Measurements from ENCODE around the gene PLEKHG2. TPM values are rescaled to one million over a fixed set of nuclear protein-coding genes. Genes with fewer than 3 reads are reported as not detected.

Gene PLEKHG2
- polyA plus RNA-seq, 2 of the 4 experiments (the other 2 are of a cell fraction): 21.6 to 41.7 TPM

DNA sequence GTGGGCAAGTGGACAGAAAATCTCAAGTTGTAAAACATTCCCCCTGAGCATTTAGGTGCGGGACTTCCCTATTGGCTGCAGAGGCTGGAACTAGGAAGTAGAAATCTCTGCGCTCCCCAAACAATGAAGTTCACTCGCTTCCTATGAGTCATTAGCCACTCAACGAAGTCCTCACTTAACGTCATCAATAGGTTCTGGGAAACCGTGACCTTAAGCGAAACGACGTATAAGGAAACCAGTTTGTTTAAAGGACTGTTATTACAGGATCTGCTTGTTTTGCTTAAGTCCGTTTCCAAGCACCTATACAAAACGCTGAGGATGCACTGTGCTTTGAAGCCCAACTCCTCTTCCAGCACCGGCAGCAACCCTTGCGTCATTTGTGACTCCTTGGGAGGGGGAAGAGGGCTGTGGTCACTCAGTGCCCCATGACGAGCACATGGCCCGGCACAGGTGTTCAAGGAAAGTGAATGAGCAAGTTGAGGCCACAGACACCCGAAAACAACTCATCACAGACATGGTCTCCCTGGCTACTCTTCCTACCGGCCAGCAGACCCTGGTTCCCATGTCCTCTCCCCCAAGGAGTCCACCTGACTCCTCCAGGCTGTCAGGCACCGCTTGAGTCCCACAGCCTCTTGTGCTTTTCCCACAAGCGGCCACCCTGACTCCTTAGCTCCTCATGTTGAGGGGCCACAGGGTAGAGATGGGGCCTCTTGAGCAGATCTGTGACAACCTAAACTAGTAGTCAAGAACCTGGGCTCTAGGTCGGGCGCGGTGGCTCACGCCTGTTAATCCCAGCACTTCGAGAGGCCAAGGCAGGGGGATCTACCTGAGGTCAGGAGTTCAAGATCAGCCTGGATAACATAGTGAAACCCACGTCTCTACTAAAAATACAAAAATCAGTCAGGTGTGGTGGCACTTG, 18.5 kb downstream of the PLEKHG2 start:
- CTCF ChIA-PET: interaction anchor here (0.9 to 23.5 kb wide), 8 partner anchors 8 to 32 kb away, joined by 3 to 457 read pairs (median 31); partner anchors contain the start of genes MED29, PAF1, PLEKHG2 and ZFP36
- TF ChIP-seq PHF8 (IDR thresholded peaks at IDR 0.05; ENCODE audit: borderline replicate concordance, low read depth): no peak
- TF ChIP-seq SREBF2 (IDR thresholded peaks at IDR 0.05): no peak
- TF ChIP-seq EHF (CRISPR knock-in tag; IDR thresholded peaks at IDR 0.05): peak; percentile 99
- no peak for TF ChIP-seq ZFP36 (IDR thresholded peaks at IDR 0.05; ENCODE audit: borderline replicate concordance, partially characterized antibody)
- TF ChIP-seq NR3C1 (IDR thresholded peaks at IDR 0.05): no peak
- TF ChIP-seq EHMT2 (IDR thresholded peaks at IDR 0.05; ENCODE audit: low read depth): no peak
- peak; percentile 97 for TF ChIP-seq HEYL (CRISPR knock-in tag; IDR thresholded peaks at IDR 0.05)
- TF ChIP-seq CBX8 (IDR thresholded peaks at IDR 0.05): no peak
- TF ChIP-seq, protein P1, sequence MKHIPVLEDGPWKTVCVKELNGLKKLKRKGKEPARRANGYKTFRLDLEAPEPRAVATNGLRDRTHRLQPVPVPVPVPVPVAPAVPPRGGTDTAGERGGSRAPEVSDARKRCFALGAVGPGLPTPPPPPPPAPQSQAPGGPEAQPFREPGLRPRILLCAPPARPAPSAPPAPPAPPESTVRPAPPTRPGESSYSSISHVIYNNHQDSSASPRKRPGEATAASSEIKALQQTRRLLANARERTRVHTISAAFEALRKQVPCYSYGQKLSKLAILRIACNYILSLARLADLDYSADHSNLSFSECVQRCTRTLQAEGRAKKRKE (CRISPR knock-in tag; IDR thresholded peaks at IDR 0.05; ENCODE audit: low read depth): peak; percentile 99
- no peak for TF ChIP-seq RCOR1 (IDR thresholded peaks at IDR 0.05; ENCODE audit: low read depth, low read length)
- TF ChIP-seq MAFK (IDR thresholded peaks at IDR 0.05; ENCODE audit: partially characterized antibody): peak; percentile 100
- TF ChIP-seq RNF2 (IDR thresholded peaks at IDR 0.05; ENCODE audit: borderline replicate concordance, low read depth): no peak
- TF ChIP-seq, protein P2, sequence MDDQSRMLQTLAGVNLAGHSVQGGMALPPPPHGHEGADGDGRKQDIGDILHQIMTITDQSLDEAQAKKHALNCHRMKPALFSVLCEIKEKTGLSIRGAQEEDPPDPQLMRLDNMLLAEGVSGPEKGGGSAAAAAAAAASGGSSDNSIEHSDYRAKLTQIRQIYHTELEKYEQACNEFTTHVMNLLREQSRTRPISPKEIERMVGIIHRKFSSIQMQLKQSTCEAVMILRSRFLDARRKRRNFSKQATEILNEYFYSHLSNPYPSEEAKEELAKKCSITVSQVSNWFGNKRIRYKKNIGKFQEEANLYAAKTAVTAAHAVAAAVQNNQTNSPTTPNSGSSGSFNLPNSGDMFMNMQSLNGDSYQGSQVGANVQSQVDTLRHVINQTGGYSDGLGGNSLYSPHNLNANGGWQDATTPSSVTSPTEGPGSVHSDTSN (IDR thresholded peaks at IDR 0.05): peak; percentile 75; the same call in 1 of the 2 replicates
- TF ChIP-seq, protein P3, sequence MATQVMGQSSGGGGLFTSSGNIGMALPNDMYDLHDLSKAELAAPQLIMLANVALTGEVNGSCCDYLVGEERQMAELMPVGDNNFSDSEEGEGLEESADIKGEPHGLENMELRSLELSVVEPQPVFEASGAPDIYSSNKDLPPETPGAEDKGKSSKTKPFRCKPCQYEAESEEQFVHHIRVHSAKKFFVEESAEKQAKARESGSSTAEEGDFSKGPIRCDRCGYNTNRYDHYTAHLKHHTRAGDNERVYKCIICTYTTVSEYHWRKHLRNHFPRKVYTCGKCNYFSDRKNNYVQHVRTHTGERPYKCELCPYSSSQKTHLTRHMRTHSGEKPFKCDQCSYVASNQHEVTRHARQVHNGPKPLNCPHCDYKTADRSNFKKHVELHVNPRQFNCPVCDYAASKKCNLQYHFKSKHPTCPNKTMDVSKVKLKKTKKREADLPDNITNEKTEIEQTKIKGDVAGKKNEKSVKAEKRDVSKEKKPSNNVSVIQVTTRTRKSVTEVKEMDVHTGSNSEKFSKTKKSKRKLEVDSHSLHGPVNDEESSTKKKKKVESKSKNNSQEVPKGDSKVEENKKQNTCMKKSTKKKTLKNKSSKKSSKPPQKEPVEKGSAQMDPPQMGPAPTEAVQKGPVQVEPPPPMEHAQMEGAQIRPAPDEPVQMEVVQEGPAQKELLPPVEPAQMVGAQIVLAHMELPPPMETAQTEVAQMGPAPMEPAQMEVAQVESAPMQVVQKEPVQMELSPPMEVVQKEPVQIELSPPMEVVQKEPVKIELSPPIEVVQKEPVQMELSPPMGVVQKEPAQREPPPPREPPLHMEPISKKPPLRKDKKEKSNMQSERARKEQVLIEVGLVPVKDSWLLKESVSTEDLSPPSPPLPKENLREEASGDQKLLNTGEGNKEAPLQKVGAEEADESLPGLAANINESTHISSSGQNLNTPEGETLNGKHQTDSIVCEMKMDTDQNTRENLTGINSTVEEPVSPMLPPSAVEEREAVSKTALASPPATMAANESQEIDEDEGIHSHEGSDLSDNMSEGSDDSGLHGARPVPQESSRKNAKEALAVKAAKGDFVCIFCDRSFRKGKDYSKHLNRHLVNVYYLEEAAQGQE (IDR thresholded peaks at IDR 0.05): peak; percentile 4
- peak; percentile 93 for TF ChIP-seq ZNF302 (CRISPR knock-in tag; IDR thresholded peaks at IDR 0.05)
- TF ChIP-seq HOXB13 (CRISPR knock-in tag; IDR thresholded peaks at IDR 0.05; ENCODE audit: low read depth): peak; percentile 100
- TF ChIP-seq CHD4 (IDR thresholded peaks at IDR 0.05; ENCODE audit: borderline replicate concordance): no peak
- peak; percentile 17; the same call in 1 of the 2 replicates for TF ChIP-seq BHLHE40 (IDR thresholded peaks at IDR 0.05; ENCODE audit: low read depth, low read length)
- TF ChIP-seq ZC3H11A (IDR thresholded peaks at IDR 0.05): no peak
- peak; percentile 100 for TF ChIP-seq MYC (IDR thresholded peaks at IDR 0.05; ENCODE audit: borderline replicate concordance, low read length)
- TF ChIP-seq FOSB (CRISPR knock-in tag; IDR thresholded peaks at IDR 0.05): peak; percentile 97
- TF ChIP-seq ESRRA (IDR thresholded peaks at IDR 0.05; ENCODE audit: borderline replicate concordance, low read length): no peak
- TF ChIP-seq E2F6 (IDR thresholded peaks at IDR 0.05; ENCODE audit: borderline replicate concordance, low read depth): peak; percentile 93
- TF ChIP-seq, protein P4, sequence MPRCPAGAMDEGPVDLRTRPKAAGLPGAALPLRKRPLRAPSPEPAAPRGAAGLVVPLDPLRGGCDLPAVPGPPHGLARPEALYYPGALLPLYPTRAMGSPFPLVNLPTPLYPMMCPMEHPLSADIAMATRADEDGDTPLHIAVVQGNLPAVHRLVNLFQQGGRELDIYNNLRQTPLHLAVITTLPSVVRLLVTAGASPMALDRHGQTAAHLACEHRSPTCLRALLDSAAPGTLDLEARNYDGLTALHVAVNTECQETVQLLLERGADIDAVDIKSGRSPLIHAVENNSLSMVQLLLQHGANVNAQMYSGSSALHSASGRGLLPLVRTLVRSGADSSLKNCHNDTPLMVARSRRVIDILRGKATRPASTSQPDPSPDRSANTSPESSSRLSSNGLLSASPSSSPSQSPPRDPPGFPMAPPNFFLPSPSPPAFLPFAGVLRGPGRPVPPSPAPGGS (IDR thresholded peaks at IDR 0.05): peak; percentile 82; the same call in 2 of the 3 replicates
- peak; percentile 54 to 87; a peak in 3 of 4 replicates for TF ChIP-seq CEBPB (IDR thresholded peaks at IDR 0.05)
- no peak for TF ChIP-seq KDM1A (IDR thresholded peaks at IDR 0.05; ENCODE audit: low read depth)
- peak; percentile 40; the same call in 1 of the 2 replicates for TF ChIP-seq NFE2L2 (conservative IDR thresholded peaks at IDR 0.05; ENCODE audit: low read length)
- TF ChIP-seq, protein P5, sequence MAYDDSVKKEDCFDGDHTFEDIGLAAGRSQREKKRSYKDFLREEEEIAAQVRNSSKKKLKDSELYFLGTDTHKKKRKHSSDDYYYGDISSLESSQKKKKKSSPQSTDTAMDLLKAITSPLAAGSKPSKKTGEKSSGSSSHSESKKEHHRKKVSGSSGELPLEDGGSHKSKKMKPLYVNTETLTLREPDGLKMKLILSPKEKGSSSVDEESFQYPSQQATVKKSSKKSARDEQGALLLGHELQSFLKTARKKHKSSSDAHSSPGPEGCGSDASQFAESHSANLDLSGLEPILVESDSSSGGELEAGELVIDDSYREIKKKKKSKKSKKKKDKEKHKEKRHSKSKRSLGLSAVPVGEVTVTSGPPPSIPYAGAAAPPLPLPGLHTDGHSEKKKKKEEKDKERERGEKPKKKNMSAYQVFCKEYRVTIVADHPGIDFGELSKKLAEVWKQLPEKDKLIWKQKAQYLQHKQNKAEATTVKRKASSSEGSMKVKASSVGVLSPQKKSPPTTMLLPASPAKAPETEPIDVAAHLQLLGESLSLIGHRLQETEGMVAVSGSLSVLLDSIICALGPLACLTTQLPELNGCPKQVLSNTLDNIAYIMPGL (CRISPR knock-in tag; IDR thresholded peaks at IDR 0.05; ENCODE audit: borderline replicate concordance): peak; percentile 98; the same call in 1 of the 2 replicates
- TF ChIP-seq HDAC2 (IDR thresholded peaks at IDR 0.05): no peak
- TF ChIP-seq MAZ (IDR thresholded peaks at IDR 0.05; ENCODE audit: borderline replicate concordance, low read depth, low read length): peak; percentile 78

More for the DNA sequence above, 18.5 kb downstream of the PLEKHG2 start:
- FAIRE-seq (peak; percentile 100), ATAC-seq (peak; percentile 74), DNase-seq (ENCODE audit: low read depth in 1 of 2, low spot score in 1 of 2) (peak; percentile 99 to 100)
- H3K4me1 ChIP-seq: peaks cover 74% of the 10 kb centered on the region
- POLR2A ChIA-PET: interaction anchor here (0.6 to 2.7 kb wide), 8 partner anchors 10 to 85 kb away, joined by 3 to 17 read pairs (median 4); partner anchors contain the start of genes MED29, PAF1, SUPT5H and ZFP36
- H3K4me3 ChIP-seq: peak overlapping the region; percentile 5; the same call in 1 of the 3 replicates
- H3K4me2 ChIP-seq: peak overlapping the region; percentile 91
- 18% methylated on average over 25 of the region's 25 CpGs for WGBS (ENCODE audit: missing lambda C conversion rate)
- H3K9me3 ChIP-seq: no peaks in the 10 kb centered on the region
- H3K27ac ChIP-seq: peak overlapping the region; percentile 83 to 90

All from A549 (cell line).